Muscle of leg (tissue), 11 donors: ENCODE measurements around the gene TRIM47. TPM values are rescaled to one million over a fixed set of nuclear protein-coding genes. Genes with fewer than 3 reads are reported as not detected.
"Not testable (repeated sequence)": the region's sequence is repeated elsewhere in the genome, so short reads cannot be mapped to it uniquely, and the experiment has no call there.

Experiments used
- DNase-seq: peaks from one replicate; pipeline ENCODE4 v3.0.0; 2013
- H3K27ac ChIP-seq: one replicate; pipeline ENCODE4 v1.5.1; 2013; ENCODE audit warnings: mild to moderate bottlenecking, low read length, control low read depth
- H3K27me3 ChIP-seq: one replicate; pipeline ENCODE4 v1.6.1; 2013; ENCODE audit warnings: low read length; ENCODE audit not compliant: control insufficient read depth, insufficient read depth
- H3K36me3 ChIP-seq: one replicate; pipeline ENCODE4 v1.6.1; 2013; ENCODE audit warnings: low read length; ENCODE audit not compliant: control insufficient read depth, insufficient read depth
- H3K4me1 ChIP-seq: one replicate; pipeline ENCODE4 v1.6.1; 2013; ENCODE audit warnings: low read length; ENCODE audit not compliant: control insufficient read depth, insufficient read depth
- H3K4me3 ChIP-seq: one replicate; pipeline ENCODE4 v1.5.1; 2013; ENCODE audit warnings: low read length, control low read depth
- H3K9me3 ChIP-seq: replicated peaks from 2 replicates; pipeline ENCODE4 v1.6.1; 2013; ENCODE audit warnings: low read depth, low read length; ENCODE audit not compliant: control insufficient read depth
- WGBS: methylation state at CpG from one replicate; pipeline ENCODE4 v1.1.5; 2013; ENCODE audit warnings: missing lambda C conversion rate; ENCODE audit not compliant: insufficient coverage; 5-methylcytosine and 5-hydroxymethylcytosine counted together
- polyA plus RNA-seq, 8 donors: library from polyadenylated mRNA; unstranded; fragments of 120-200 nt; gene quantifications; one replicate each; pipeline versions ENCODE4 v1.2.1 to v1.2.3, GENCODE V29; 2013; ENCODE audit warnings: inconsistent platforms in 1 of 8, low replicate concordance in 1 of 8; ENCODE audit not compliant: insufficient read length in 8 of 8, insufficient read depth in 1 of 8
- total RNA-seq: library from RNA; stranded (reverse); fragments of 120-200 nt; gene quantifications from one replicate; pipeline ENCODE4 v1.2.4, GENCODE V29; 2013

TRIM47 gene
- total and polyA plus RNA-seq, 9 donors, result 22.1 to 29.7 (median 25.5) TPM

DNA sequence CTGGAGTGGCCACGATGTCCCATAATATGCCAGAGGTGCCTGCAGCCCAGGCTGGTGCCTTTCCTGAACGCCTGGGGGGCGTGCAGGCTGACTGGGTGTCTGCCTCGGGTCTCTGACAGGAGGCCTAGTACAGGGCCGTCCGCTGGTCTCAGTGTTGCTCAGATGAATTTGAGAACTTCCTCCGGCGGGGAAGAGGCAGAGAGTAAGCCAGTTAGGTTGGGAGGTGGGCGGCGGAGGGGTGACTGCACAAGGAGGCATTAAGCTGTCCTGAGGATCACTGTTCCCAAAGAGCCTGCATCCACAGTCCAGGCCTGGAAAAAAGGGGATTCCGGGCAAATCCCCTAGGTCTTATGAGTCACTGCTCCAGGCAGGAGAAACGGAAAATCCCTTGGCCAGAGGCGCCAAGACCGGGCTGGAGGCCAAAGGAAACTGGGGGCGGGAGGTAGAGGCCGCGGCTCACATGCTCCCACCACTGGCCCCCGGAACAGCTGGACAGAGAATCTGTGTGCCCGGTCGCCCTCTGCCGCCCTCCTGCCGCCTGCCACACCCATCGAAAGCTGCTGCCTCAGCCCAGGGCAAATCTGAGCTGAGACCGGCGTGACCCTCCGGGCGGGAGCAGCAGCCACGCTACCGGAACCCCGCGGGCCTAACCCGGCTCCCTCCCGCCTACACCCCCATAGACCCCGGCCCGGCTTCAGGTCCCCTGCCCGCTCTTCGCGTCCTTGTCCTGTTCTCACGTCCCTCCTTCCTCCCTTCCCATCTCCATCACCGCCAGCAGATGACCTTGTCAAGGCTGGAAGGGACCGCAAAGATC is 1.2 kb downstream of the TRIM47 start:
- Histone ChIP-seq H3K36me3 (peaks cover 35% of the 10 kb centered on the region), H3K9me3 (no peaks in the 10 kb centered on the region), H3K27me3 (no peaks in the 10 kb centered on the region), H3K27ac (peak overlapping the region; percentile 99), H3K4me1 (peaks cover 63% of the 10 kb centered on the region), H3K4me3 (peak overlapping the region; percentile 79)
- 2% methylated on average over 32 of the region's 41 CpGs for WGBS
- DNase-seq, result peak; percentile 99

DNA sequence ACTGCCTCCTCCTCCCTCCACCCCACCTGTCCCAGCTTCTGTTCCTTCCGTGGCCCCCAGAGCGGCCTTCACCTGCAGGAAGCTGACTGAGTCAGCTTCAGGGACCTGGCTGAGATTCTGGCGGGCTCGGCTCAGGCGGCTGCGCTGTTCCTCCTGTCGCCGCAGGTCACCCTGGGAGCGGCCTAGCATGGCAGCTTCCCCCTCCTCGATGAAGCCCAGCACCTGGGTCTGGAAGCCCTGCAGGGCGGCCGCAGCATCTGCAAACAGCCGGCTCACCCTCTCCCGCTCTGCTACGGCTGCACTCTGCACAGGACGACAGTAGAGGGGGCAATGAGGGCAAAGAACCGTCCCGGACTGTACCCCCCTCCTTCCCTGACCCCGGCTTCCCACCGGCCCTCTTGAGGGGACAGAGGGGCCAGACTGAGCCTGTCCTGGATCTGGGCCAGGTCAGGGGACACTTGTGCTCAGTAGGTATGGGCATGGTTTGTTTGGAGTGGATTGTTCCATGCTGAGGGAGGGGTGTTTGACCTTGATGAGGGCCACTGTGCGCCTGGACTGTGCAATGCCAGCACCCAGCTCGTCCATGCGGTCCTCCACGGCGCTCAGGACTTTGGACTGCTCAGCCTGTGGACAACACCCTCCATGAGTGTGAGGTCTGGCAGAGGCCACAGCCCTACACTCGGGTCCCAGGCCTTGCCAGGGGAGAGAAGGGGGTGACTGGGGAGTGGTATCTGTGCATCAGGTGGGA is 2.0 kb downstream of the TRIM47 start:
- H3K27me3 ChIP-seq, result no peaks in the 10 kb centered on the region
- WGBS, result 17% methylated on average over 18 of the region's 26 CpGs
- peak; percentile 47 for DNase-seq
- peaks cover 55% of the 10 kb centered on the region for H3K4me1 ChIP-seq
- peak overlapping the region; percentile 79 for H3K4me3 ChIP-seq
- peaks cover 35% of the 10 kb centered on the region for H3K36me3 ChIP-seq
- H3K27ac ChIP-seq, result peak overlapping the region; percentile 99
- no peaks in the 10 kb centered on the region for H3K9me3 ChIP-seq

DNA sequence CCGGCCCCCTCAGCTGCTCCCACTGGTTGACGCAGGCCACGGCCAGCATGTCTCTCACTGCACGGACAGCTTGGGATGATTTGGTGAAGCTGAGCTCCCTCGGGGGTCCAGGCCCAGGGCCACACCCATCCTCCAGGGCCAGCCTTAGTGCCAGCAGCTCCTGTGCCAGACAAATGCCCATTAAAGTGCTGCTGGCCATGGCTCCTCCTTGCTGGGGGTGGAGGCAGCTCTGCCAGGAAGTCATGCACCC is 2.5 kb downstream of the TRIM47 start:
- Histone ChIP-seq H3K36me3 (peaks cover 35% of the 10 kb centered on the region), H3K9me3 (no peaks in the 10 kb centered on the region), H3K27ac (peak overlapping the region; percentile 99), H3K4me3 (peak overlapping the region; percentile 79), H3K27me3 (no peaks in the 10 kb centered on the region), H3K4me1 (peaks cover 54% of the 10 kb centered on the region)
- 49% methylated on average over 5 of the region's 5 CpGs for WGBS
- DNase-seq, result peak; percentile 60

DNA sequence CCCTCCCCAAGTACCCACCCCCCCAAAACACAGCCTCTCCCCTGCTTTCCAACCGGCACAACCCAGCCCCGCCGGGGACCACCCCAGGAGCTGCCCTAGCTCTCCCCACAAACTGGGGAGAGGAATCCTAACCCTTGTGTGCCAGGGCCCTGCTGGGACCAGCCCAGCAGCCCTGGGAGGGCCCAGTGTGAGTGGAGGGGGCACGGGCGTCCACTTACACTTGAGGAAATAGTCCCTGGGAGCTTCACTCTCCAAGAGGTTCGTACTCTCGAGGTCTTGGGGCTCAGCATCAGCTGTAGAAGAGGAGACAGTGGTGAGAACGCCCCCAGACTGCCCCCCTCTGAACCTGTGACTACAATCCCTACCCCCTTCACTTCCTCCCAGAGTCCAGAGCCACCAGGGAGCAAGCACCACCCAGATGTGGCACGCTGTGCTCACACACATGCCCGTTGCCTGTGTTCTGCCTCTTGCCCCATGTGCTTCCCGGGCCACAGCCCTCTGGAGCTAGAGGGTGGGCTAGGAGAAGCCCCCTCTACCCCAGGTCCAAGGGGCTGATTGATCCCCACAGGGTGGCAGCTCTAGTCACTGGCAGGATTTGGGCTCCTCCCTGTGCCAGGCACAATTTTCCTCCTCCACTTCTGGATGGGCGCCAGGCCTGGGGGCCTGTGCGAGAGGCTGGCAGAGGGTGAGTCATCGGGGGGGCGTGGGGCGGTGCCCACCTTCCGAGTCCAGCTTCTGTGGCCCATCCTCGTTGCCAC is 3.0 kb downstream of the TRIM47 start:
- H3K27ac ChIP-seq, result peak overlapping the region; percentile 99
- no peak overlapping the region for H3K4me3 ChIP-seq
- no peak for DNase-seq
- no peaks in the 10 kb centered on the region for H3K9me3 ChIP-seq
- peaks cover 58% of the 10 kb centered on the region for H3K4me1 ChIP-seq
- H3K36me3 ChIP-seq, result peaks cover 35% of the 10 kb centered on the region
- H3K27me3 ChIP-seq, result no peaks in the 10 kb centered on the region
- 69% methylated on average over 8 of the region's 18 CpGs for WGBS

DNA sequence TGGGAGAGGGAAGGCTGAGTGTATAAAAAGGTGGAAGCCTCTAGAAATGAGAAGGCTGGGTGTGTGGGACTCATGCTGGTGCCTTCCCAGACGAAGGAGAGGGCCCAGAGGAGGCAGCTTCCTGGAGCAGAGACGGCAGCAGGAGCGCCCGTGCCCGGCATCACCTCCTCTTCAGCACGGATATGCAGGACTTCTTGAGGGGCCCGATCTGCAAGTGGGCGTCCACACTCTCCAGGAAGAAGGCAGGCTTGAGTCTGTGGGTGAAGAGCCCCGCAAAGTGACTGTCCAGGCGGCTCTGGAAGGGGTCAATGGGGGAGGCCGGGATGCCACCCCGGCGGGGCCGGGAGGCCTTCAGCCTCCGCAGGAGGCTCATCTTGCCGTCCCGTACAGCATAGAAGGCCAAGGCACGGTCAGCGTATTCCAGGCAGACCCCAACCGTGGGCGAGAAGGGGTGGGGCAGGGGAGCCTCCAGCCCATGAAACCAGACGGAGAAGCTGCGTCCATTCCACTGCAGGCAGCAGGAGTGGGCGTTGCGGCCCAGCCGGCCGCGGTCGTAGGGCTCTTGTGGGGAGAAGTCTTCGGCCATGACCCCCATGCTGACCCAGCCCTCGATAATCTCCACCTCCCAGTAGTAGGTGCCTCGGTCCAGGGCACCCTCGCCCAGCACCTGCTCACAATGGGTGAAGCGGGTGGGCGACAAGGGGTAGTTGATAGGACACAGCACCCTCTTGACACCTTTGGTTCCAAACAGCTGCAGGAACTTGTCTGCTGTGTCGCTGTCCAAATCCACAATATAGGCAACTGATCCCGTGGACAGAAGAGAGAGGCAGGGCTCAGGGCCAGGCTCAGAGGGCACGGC is 3.8 kb downstream of the TRIM47 start:
- Histone ChIP-seq H3K27ac (no peak overlapping the region), H3K4me1 (peaks cover 66% of the 10 kb centered on the region)
- 85% methylated on average over 29 of the region's 38 CpGs for WGBS

DNA sequence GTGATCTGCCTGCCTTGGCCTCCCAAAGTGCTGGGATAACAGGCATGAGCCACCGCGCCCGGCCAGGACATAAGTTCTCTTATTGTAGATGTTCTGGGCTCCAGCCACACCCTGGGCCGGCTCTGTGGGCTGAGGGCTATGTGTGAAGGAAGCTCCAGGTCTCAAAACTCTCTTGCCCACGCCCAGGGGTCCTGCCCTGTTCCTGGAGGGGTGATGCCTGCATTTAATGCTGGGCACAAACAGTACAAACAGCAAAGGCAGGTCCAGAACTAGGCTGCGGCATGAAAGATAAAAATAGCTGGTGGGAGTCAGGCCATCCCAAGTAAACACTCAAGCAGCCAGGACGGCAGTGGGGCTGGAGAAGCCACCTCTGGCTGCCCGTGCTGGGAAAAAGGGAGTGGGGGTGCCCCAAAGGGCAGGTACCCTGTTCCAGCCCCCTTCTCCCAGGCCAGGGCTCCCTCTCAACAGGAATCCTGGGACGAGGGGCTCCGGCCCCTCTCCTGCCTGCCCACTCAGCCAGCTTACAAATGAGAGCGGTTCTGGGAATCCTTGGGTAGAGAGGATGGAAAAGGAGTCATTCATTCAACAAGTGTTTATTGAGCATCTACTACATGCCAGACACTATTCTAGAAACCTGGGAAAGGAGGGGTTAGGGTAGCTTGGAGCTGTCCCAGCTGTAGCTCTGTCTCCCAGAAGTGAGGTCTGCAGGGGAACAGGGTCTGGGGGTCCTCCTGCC is 4.6 kb downstream of the TRIM47 start:
- H3K4me3 ChIP-seq, result no peak overlapping the region
- H3K27me3 ChIP-seq, result no peaks in the 10 kb centered on the region
- H3K36me3 ChIP-seq, result peaks cover 35% of the 10 kb centered on the region
- 80% methylated on average over 6 of the region's 11 CpGs for WGBS
- no peaks in the 10 kb centered on the region for H3K9me3 ChIP-seq
- H3K27ac ChIP-seq, result peak overlapping the region; percentile 76
- peak; percentile 16 for DNase-seq
- peaks cover 70% of the 10 kb centered on the region for H3K4me1 ChIP-seq

More for the DNA sequence above, 3.8 kb downstream of the TRIM47 start:
- Histone ChIP-seq H3K36me3 (peaks cover 35% of the 10 kb centered on the region), H3K9me3 (no peaks in the 10 kb centered on the region), H3K4me3 (no peak overlapping the region), H3K27me3 (no peaks in the 10 kb centered on the region)
- peak; percentile 10 for DNase-seq

DNA sequence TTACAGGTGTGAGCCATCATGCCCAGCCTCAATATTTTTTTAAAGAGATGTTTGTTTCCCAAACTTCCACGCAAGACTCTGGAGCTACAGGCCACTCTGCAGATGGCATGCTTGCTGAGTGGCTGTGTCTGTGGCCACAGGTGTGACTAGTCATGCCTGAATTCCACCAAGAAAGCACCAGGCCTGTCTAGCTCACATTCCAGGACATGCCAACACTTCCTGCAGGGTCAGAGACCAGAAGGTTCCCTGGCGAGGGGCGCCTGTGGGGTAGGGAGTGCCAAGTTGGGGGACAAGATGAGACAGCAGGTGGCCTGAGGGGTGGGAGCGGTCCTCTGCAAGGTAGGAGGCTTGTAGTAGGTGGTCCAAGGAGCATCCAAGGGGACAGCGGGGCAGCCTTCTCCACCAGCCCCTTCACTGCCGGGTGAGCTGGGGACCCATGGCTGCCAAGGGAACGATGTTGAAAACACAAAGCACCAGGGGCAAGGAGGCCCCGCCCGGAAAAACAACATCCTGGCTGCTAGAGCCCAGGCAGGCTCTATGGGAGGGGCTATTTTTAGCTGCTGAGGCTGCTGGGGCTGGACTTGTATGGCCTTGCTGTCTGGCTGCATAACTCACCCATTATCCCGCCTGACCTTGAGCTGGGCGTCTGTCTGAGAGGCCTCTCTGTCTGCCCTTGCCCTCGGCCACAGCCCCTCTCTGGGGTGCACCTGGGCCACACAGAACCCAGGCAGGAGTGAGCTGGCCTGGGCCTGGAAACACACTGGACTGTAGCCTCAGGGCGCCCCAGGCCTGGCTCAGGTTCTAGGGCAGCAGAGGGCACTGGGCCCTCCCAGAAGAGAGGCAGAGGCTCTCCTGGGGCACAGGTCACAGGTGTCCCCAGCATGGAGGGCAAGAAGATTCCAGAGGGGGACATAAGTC is 5.7 kb downstream of the TRIM47 start:
- Histone ChIP-seq H3K4me1 (peaks cover 67% of the 10 kb centered on the region), H3K4me3 (no peak overlapping the region), H3K27me3 (no peaks in the 10 kb centered on the region), H3K9me3 (no peaks in the 10 kb centered on the region), H3K27ac (peak overlapping the region; percentile 76), H3K36me3 (peaks cover 35% of the 10 kb centered on the region)
- peak; percentile 86 for DNase-seq
- 41% methylated on average over 10 of the region's 13 CpGs for WGBS

DNA sequence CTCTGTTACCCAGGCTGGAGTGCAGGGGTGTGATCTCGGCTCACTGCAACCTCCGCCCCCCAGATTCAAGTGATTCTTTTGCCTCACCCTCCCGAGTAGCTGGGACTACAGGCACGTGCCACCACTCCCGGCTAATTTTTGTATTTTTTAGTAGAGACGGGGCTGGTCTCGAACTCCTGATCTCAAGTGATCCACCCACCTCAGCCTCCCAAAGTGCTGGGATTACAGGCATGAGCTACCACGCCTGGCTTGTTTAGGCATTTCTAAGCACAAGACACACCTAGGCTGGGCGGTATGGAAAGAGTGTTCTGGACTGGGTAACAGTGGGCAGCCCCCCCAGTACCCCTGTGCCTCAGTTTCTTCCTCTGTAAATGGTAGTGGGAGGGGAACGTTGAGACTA is 8.2 kb downstream of the TRIM47 start:
- H3K9me3 ChIP-seq, H3K27me3 ChIP-seq, DNase-seq, H3K4me3 ChIP-seq: not testable (repeated sequence)
- peaks cover 18% of the 10 kb centered on the region for H3K36me3 ChIP-seq
- peak overlapping the region; percentile 93 for H3K27ac ChIP-seq
- WGBS, result no CpG with 5 or more reads among the region's 10 CpGs
- peaks cover 45% of the 10 kb centered on the region for H3K4me1 ChIP-seq
